ENCODE results near the gene ASPHD2.

GRCh38 chr22:26406118-26406517 lies 22.9 kb upstream of the ASPHD2 start:
- TF ChIP-seq CTCF (conservative IDR thresholded peaks at IDR 0.05): no peak
- no peak for TF ChIP-seq EZH2 (IDR thresholded peaks at IDR 0.05; ENCODE audit: low read depth)

Measured in PC-9 (cell line).